Ovary (tissue), 9 donors: ENCODE results near the gene CCDC78. TPM values are rescaled to one million over a fixed set of nuclear protein-coding genes. Genes with fewer than 3 reads are reported as not detected.

Source experiments
- DNase-seq, 5 donors: peaks; one replicate each; pipeline ENCODE4 v3.0.0-alpha.2; 2019 to 2020
- H3K27ac ChIP-seq, 2 donors: fragments of 200-600 bp; one replicate each; pipeline versions ENCODE4 v1.5.1 to v1.8.0; 2019 to 2022
- H3K27me3 ChIP-seq: fragments of 200-600 bp; one replicate; pipeline ENCODE4 v1.8.0; 2022
- H3K36me3 ChIP-seq: fragments of 200-600 bp; sonication (generic); one replicate; pipeline ENCODE4 v1.5.1; 2019
- H3K4me1 ChIP-seq: one replicate; pipeline ENCODE4 v1.8.1; 2013; ENCODE audit warnings: mild to moderate bottlenecking, moderate library complexity; ENCODE audit not compliant: insufficient read depth
- H3K4me3 ChIP-seq: fragments of 200-600 bp; sonication (generic); one replicate; pipeline ENCODE4 v1.5.1; 2017
- H3K9me3 ChIP-seq, 2 donors: fragments of 200-600 bp in 1 of 2; sonication (generic) in 1 of 2; one replicate each; pipeline versions ENCODE4 v1.5.1 to v1.8.1; 2013 to 2019; ENCODE audit warnings: mild to moderate bottlenecking in 1 of 2, moderate library complexity in 1 of 2
- CTCF ChIP-seq, 3 donors: fragments of 450-650 bp in 2 of 3; fragments of 200-600 bp in 1 of 3; IDR thresholded peaks; one replicate each; pipeline versions ENCODE4 v1.5.1 to v1.8.0; 2016 to 2022; ENCODE audit warnings: antibody characterized with exemption in 3 of 3, mild to moderate bottlenecking in 1 of 3
- EP300 ChIP-seq: sonication (generic); formaldehyde crosslinking; IDR thresholded peaks from one replicate; pipeline ENCODE4 v1.6.1; 2017; ENCODE audit warnings: antibody characterized with exemption
- POLR2A ChIP-seq: fragments of 450-650 bp; IDR thresholded peaks from one replicate; pipeline ENCODE4 v1.6.1; 2017; ENCODE audit warnings: antibody characterized with exemption, mild to moderate bottlenecking, moderate library complexity
- WGBS, 3 donors: extraction: QIAGEN DNeasy Blood & Tissue Kit in 1 of 3; methylation state at CpG; one replicate each; pipeline versions ENCODE4 v1.1.5 to v1.1.7; 2013 to 2017; 5-methylcytosine and 5-hydroxymethylcytosine counted together
- intact Hi-C, 4 donors: fragments of 100-400 bp; cut with DNase I; formaldehyde crosslinking; loops; one replicate each; pipeline versions ENCODE4 v1.11.0 to v1.15.1; 2022 to 2023
- polyA plus RNA-seq, 2 donors: library from polyadenylated mRNA; stranded (reverse); fragments of 200-250 nt in 1 of 2; fragments of 350-450 nt in 1 of 2; fragmentation: Illumina TruSeq in 1 of 2; extraction: RNeasy Lipid Tissue Mini Kit (QIAGEN cat#74804) in 1 of 2; gene quantifications; one replicate each; pipeline ENCODE4 v1.2.3, GENCODE V29; 2013 to 2014
- total RNA-seq, 7 donors: library from RNA; depleted of rRNA in 2 of 7; stranded (reverse); fragments of >200 nt in 2 of 7; fragmentation: NEBNext Ultra II Directional in 3 of 7; extraction: Animal tissue kit (Norgen Biotek cat#: 25700) in 3 of 7; gene quantifications; one replicate each; pipeline versions ENCODE4 v1.1.0 to v1.2.4, GENCODE V29; 2016 to 2023
- donor health status: DM: no; HTN: no; CAD: no; lungs with moderate emphysema.
- donor health status: DM: no; HTN: no; CAD: no.
- donor health status: Bipolar disorder and iron deficiency.
- donor health status: DM: yes; HTN: yes; CAD: no.
- donor health status: DM: no; HTN: no; CAD: no.
- donor health status: DM: yes; HTN: yes; CAD: no.

Gene CCDC78
- total and polyA plus RNA-seq, 9 donors: 0.40 to 44.3 (median 4.6) TPM; not detected in 2

DNA sequence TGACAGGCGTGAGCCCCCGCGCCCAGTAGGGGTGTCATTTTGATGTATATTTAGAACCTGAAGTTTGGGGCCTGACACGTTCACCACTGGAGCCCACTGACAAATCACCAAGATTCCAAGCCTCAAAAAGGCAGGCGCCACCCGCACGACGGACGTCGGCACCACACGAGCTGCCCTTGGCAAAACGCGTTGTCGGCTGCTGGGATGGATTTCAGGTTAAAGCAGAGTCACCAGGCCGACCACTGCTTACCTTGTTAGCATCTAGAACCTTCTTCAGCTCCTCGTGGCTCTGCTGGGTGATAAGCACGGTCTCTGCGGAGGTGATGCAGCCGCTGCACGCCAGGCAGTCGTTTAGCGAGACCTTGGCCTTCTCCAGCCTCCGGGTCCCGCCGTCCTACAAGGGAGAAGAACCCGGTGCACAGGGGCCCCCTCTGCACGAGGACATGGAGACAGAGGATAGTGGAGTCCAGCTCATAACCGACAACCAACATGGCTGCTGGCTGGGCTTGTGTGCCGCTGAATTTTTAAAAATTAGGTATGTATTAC is 10.8 kb upstream of the CCDC78 start:
- Histone ChIP-seq H3K4me3 (no peak overlapping the region), H3K36me3 (no peaks in the 10 kb centered on the region), H3K27me3 (no peaks in the 10 kb centered on the region), H3K27ac (no peak overlapping the region), H3K4me1 (peaks cover 9% of the 10 kb centered on the region), H3K9me3 (no peaks in the 10 kb centered on the region)
- intact Hi-C loops: no loop called here
- TF ChIP-seq POLR2A (no peak), CTCF (IDR thresholded peaks at IDR 0.05) (no peak), EP300 (no peak)
- DNase-seq: no peak
- WGBS, 3 donors: 91 to 95% (median 92%) methylated on average over 29 of the region's 29 CpGs

DNA sequence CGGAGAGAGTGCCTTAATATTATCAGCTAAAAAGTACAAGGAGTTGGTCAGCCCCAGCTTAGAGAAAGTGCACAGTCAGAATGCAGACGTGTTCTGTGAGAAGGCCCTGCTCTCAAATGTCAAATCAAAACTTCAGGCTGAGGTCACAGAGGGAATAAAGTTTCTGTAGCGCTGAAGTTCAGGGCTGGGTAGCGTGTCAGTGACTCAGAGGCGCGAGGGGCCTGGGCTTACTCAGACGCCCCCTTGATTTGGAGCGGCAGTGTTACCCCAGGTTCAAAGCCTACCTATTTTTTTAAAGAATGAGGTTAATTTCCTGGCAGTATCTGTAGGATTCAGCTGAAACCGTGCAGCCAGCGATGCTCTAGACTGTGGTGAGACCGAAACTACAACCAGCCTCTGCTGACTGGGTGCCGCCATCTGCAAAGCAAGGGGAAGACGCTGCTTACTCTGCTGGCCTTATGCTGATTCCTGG is 9.8 kb upstream of the CCDC78 start:
- no peak overlapping the region for H3K4me3 ChIP-seq
- H3K9me3 ChIP-seq: no peaks in the 10 kb centered on the region
- H3K27ac ChIP-seq: no peak overlapping the region
- TF ChIP-seq POLR2A (no peak), CTCF (IDR thresholded peaks at IDR 0.05) (no peak), EP300 (no peak)
- H3K36me3 ChIP-seq: no peaks in the 10 kb centered on the region
- peaks cover 6% of the 10 kb centered on the region for H3K4me1 ChIP-seq
- DNase-seq: no peak
- intact Hi-C loops: no loop called here
- no peaks in the 10 kb centered on the region for H3K27me3 ChIP-seq
- 85 to 87% (median 87%) methylated on average over 13 of the region's 13 CpGs for WGBS, 3 donors

GRCh38 chr16:734981-735881 is 9.0 kb upstream of the CCDC78 start:
- Histone ChIP-seq H3K27me3 (no peaks in the 10 kb centered on the region), H3K27ac (no peak overlapping the region), H3K9me3 (no peaks in the 10 kb centered on the region), H3K4me3 (no peak overlapping the region), H3K36me3 (no peaks in the 10 kb centered on the region), H3K4me1 (peaks cover 6% of the 10 kb centered on the region)
- intact Hi-C loops: no loop called here
- DNase-seq: no peak
- whole genome bisulfite sequencing, 3 donors: 89 to 93% (median 90%) methylated on average over 25 of the region's 25 CpGs
- TF ChIP-seq CTCF (IDR thresholded peaks at IDR 0.05): no peak
- no peak for TF ChIP-seq POLR2A
- no peak for TF ChIP-seq EP300

DNA sequence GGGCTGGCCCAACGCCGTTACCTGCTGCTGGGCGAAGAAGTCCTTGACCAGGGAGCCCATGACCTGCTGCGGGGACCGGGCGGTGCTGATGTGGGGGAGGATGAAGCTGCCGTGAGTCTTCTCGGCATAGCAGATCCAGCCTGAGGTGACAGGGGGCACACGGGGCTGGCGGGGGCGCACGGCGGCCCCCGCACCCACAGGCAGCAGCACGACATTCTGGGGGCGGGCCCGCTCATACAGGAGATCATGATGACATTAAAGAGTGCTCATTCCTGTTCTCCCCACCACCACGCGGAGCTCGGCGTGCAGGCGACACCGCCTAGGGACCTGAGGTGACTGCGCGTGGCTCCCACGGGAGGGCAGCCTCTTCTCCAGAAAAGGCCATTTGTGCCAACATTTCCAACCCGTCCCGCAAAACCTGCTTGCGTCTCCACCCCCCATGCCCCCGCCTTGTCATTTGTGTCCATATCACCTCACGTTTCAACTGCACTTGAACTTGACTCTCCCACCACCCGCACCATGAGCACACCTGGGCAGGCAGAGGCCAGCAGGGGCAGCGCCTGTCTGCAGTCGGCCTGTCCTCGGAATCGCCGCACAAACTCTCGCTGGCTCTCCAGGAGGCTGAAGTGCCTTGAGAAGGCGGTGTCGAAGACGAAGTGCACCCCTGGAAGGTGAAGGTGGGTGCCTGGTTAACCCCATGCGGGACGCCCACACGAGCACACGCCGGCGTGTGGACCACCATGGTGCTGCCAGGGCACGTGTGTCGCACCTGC is 8.2 kb upstream of the CCDC78 start:
- H3K36me3 ChIP-seq: no peaks in the 10 kb centered on the region
- H3K27ac ChIP-seq: no peak overlapping the region
- intact Hi-C loops: no loop called here
- H3K27me3 ChIP-seq: no peaks in the 10 kb centered on the region
- no peak for TF ChIP-seq EP300
- no peaks in the 10 kb centered on the region for H3K4me1 ChIP-seq
- DNase-seq: no peak
- H3K9me3 ChIP-seq: no peaks in the 10 kb centered on the region
- WGBS, 3 donors: 85 to 89% (median 85%) methylated on average over 48 to 49 of the region's 49 CpGs
- no peak overlapping the region for H3K4me3 ChIP-seq
